Gastrocnemius medialis (tissue), 4 donors: ENCODE results near the gene SLC6A6. TPM values are rescaled to one million over a fixed set of nuclear protein-coding genes. Genes with fewer than 3 reads are reported as not detected.

Experiments used
- ATAC-seq, 2 donors: fragments of 150-250 bp; one replicate each; pipeline ENCODE4 v1.9.1; 2016
- DNase-seq, 2 donors: peaks; one replicate each; pipeline ENCODE4 v3.0.0-alpha.2; 2019
- H3K27ac ChIP-seq, 4 donors: fragments of 200-600 bp; sonication (generic); 1 replicate in 1 of 4; 2 replicates in 3 of 4; pipeline ENCODE4 v1.5.1; 2016 to 2018; ENCODE audit warnings: mild to moderate bottlenecking in 2 of 4, moderate library complexity in 1 of 4
- H3K27me3 ChIP-seq, 3 donors: fragments of 200-600 bp; sonication (generic) in 2 of 3; 1 replicate in 1 of 3; 2 replicates in 2 of 3; pipeline versions ENCODE4 v1.5.1 to v1.6.0; 2016 to 2019; ENCODE audit warnings: mild to moderate bottlenecking in 1 of 3, moderate library complexity in 1 of 3
- H3K36me3 ChIP-seq, 2 donors: fragments of 200-600 bp; sonication (generic) in 1 of 2; one replicate each; pipeline ENCODE4 v1.5.1; 2017 to 2018
- H3K4me1 ChIP-seq, 2 donors: fragments of 200-600 bp; sonication (generic) in 1 of 2; one replicate each; pipeline ENCODE4 v1.5.1; 2016 to 2017; ENCODE audit warnings: mild to moderate bottlenecking in 2 of 2
- H3K4me3 ChIP-seq, 4 donors: fragments of 200-600 bp; sonication (generic) in 3 of 4; 1 replicate in 1 of 4; 2 replicates in 3 of 4; pipeline ENCODE4 v1.5.1; 2016 to 2019; ENCODE audit warnings: mild to moderate bottlenecking in 2 of 4
- H3K9me3 ChIP-seq, 3 donors: fragments of 200-600 bp; sonication (generic) in 2 of 3; 1 replicate in 1 of 3; 2 replicates in 2 of 3; pipeline ENCODE4 v1.5.1; 2016 to 2019
- CTCF ChIP-seq, 5 experiments: fragments of 450-650 bp in 3 of 5; fragments of 200-600 bp in 2 of 5; sonication (generic) in 2 of 5; IDR thresholded peaks in 4 of 5; conservative IDR thresholded peaks in 1 of 5; 1 replicate in 4 of 5; 2 replicates in 1 of 5; pipeline ENCODE4 v1.5.1; 2016 to 2019; ENCODE audit warnings: antibody characterized with exemption in 5 of 5, mild to moderate bottlenecking in 3 of 5, moderate library complexity in 3 of 5
- POLR2A ChIP-seq, 2 donors: fragments of 450-650 bp; IDR thresholded peaks; one replicate each; pipeline ENCODE4 v1.6.1; 2017; ENCODE audit warnings: antibody characterized with exemption in 2 of 2, mild to moderate bottlenecking in 2 of 2, moderate library complexity in 2 of 2
- in situ Hi-C, 4 donors: fragments of 200-750 bp; cut with MboI; loops; one replicate each; pipeline versions ENCODE4 v1.15.0 to v1.8.0; 2017; ENCODE audit warnings: low sequenced_read_pairs in 4 of 4
- intact Hi-C: fragments of 100-400 bp; cut with DNase I; formaldehyde crosslinking; loops from one replicate; pipeline ENCODE4 v1.15.1; 2023; ENCODE audit warnings: low total_unique reads
- total RNA-seq, 4 donors: library from RNA; depleted of rRNA; stranded (reverse); fragments of >200 nt; gene quantifications; one replicate each; pipeline versions ENCODE4 v1.1.0 to v1.2.3, GENCODE V29; 2016

SLC6A6 gene
- total RNA-seq, 4 donors from 2014 or later: 42.1 to 119 (median 88.7) TPM

DNA sequence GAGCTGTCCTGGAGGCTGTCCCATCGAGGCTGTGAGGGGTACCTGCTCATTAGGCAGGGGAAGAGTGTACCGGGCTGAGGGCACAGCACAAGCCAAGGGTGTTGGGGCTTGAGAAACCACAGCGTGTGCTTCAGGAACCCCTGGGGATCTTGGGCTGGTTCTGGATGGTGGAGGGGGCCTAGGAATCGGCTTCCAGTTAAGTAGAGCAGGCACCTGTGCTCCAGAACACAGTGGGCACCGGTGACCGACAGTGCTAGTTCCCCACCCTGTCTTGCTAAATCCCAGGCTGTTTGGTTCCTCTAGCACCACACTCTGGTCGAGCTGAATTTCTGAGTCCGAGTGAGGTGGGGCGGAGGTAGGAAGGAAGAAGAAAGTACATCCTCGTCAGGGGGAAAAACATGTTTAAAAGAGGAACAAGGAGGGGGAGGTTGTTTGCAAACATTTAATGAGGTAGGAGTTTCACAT lies 29.1 kb downstream of the SLC6A6 start:
- H3K36me3 ChIP-seq: no peaks in the 10 kb centered on the region
- TF ChIP-seq POLR2A (IDR thresholded peaks at IDR 0.05): no peak
- TF ChIP-seq CTCF (IDR thresholded peaks at IDR 0.05 in 4 of 5, conservative IDR thresholded peaks at IDR 0.05 in 1 of 5): no peak
- no peak for ATAC-seq
- H3K9me3 ChIP-seq: no peaks in the 10 kb centered on the region
- H3K27ac ChIP-seq: peak overlapping the region; percentile 74 to 89 (median 87)
- H3K27me3 ChIP-seq: no peaks in the 10 kb centered on the region
- DNase-seq: no peak
- intact Hi-C loops (loop anchor here (5.0 kb wide), 2 partner anchors 59 to 91 kb away; no protein-coding TSS in a partner anchor), in situ Hi-C loops (no loop called here)
- H3K4me3 ChIP-seq: peak overlapping the region in 1 of 4 donors; percentile 22
- H3K4me1 ChIP-seq: peaks cover 89 to 91% of the 10 kb centered on the region in 2 donors

DNA sequence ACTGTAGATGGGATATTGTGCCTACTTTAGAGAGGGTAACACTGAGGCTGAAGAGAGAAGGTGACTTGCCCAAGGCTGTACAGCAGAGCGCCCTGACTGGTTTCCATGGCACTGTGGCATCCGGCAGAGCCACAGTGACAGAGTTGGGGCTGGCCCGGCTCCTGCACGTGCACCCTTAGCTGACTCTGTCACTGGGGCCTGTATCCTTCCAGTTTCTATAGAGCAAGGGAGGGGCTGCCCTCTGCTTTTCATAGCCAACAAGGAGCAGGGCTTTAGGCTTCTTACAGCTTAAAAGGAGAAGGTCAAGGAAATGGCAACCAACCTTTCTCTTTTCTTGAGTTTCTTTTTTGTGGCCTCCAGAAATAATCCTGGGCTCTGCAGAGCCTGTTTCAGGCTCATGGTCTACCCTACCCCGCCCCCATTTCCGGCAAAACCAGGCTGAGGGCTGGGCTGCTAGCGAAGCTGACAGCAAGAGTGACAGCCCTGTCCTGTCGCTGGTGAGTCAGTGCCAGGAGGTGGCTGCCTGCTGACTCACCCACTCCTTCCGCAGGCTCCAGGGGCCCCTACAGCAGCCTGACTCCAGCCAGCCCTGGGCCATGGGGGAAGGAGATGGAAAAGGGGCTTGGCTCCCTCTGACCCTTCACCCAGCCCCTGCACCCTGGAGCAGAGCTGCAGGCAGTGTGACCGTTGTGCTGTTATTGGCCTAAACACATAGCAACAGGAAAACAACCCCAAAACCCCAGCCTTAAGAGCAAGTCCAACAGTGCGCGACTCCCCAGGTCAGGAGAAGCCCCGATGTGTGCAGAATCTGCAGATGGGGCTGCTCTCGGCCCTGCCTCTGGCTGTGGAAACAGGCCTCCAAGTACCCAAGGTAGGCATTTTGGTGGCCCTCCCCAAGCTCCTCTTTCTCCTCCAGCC lies 29.8 kb downstream of the SLC6A6 start:
- in situ Hi-C loops (no loop called here), intact Hi-C loops (loop anchor here (1.0 to 5.0 kb wide), 3 partner anchors 30 to 90 kb away; partner anchors contain the start of gene SLC6A6)
- peak overlapping the region in 1 of 4 donors; percentile 22 for H3K4me3 ChIP-seq
- ATAC-seq: peak; percentile 38 to 42
- peaks cover 86 to 94% of the 10 kb centered on the region in 2 donors for H3K4me1 ChIP-seq
- peak; percentile 52 to 54 for TF ChIP-seq POLR2A (IDR thresholded peaks at IDR 0.05)
- TF ChIP-seq CTCF (IDR thresholded peaks at IDR 0.05 in 4 of 5, conservative IDR thresholded peaks at IDR 0.05 in 1 of 5): no peak
- H3K36me3 ChIP-seq: no peaks in the 10 kb centered on the region
- peak; percentile 92 to 94 for DNase-seq
- no peaks in the 10 kb centered on the region for H3K27me3 ChIP-seq
- peak overlapping the region; percentile 74 to 89 (median 87) for H3K27ac ChIP-seq
- no peaks in the 10 kb centered on the region for H3K9me3 ChIP-seq

GRCh38 chr3:14433106-14433505 lies 30.7 kb downstream of the SLC6A6 start:
- Histone ChIP-seq H3K27ac (peak overlapping the region; percentile 74 to 89 (median 87)), H3K4me3 (no peak overlapping the region), H3K9me3 (no peaks in the 10 kb centered on the region), H3K4me1 (peaks cover 79 to 89% of the 10 kb centered on the region in 2 donors), H3K27me3 (no peaks in the 10 kb centered on the region), H3K36me3 (no peaks in the 10 kb centered on the region)
- DNase-seq (no peak), ATAC-seq (no peak)
- intact Hi-C loops: loop anchor here (5.0 kb wide), 2 partner anchors 61 to 89 kb away; no protein-coding TSS in a partner anchor
- TF ChIP-seq POLR2A (IDR thresholded peaks at IDR 0.05) (no peak), CTCF (IDR thresholded peaks at IDR 0.05 in 4 of 5, conservative IDR thresholded peaks at IDR 0.05 in 1 of 5) (no peak)
- in situ Hi-C loops: no loop called here

DNA sequence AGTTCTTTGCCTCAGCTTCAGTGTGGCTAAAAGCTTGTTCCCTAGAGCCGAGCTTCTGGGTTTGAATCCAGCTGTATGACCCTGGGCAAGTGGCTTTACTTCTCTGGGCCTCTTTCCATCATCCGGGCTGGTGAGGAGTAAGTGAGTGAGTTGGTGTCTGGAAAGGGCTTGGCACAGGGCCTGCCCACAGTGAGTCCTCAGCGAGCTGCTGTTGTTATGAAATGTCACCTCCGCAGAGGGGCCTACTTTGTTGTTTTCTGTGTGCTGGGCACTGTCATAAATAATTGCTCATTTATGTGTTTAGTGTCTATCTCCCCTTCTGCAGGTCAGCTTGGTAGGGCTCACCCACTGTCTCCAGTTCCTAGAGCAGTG lies 31.7 kb downstream of the SLC6A6 start:
- DNase-seq (peak; percentile 65 to 82), ATAC-seq (peak; percentile 31)
- Histone ChIP-seq H3K27ac (peak overlapping the region; percentile 74 to 89 (median 87)), H3K27me3 (no peaks in the 10 kb centered on the region), H3K4me3 (no peak overlapping the region), H3K4me1 (peaks cover 79 to 89% of the 10 kb centered on the region in 2 donors), H3K36me3 (no peaks in the 10 kb centered on the region), H3K9me3 (no peaks in the 10 kb centered on the region)
- in situ Hi-C loops (no loop called here), intact Hi-C loops (loop anchor here (2.0 to 5.0 kb wide), 4 partner anchors 19 to 111 kb away; no protein-coding TSS in a partner anchor)
- TF ChIP-seq POLR2A (IDR thresholded peaks at IDR 0.05) (no peak), CTCF (IDR thresholded peaks at IDR 0.05 in 4 of 5, conservative IDR thresholded peaks at IDR 0.05 in 1 of 5) (no peak)
